ENCODE results near the gene NDUFB4.

The NDUFB4 gene

GRCh38 chr3:120640231-120640630 is 44.1 kb downstream of the NDUFB4 start:
- DNase-seq: no peak

- no peak for DNase-seq
These were observed 45.6 kb downstream of the NDUFB4 start for GRCh38 chr3:120641696-120642246.

GRCh38 chr3:120642368-120642948 is 46.3 kb downstream of the NDUFB4 start:
- no peak for DNase-seq

- DNase-seq: no peak
These were observed 49.1 kb downstream of the NDUFB4 start for GRCh38 chr3:120645083-120645845.

- DNase-seq: no peak
These were observed 50.8 kb downstream of the NDUFB4 start for GRCh38 chr3:120646771-120647432.

GRCh38 chr3:120648290-120648689 is 52.2 kb downstream of the NDUFB4 start:
- no peak for DNase-seq

GRCh38 chr3:120649830-120650233 is 53.7 kb downstream of the NDUFB4 start:
- DNase-seq: no peak

- DNase-seq: no peak
These were observed 54.2 kb downstream of the NDUFB4 start for GRCh38 chr3:120650311-120650710.
